Endothelial cell (in vitro differentiated cells): ENCODE results near the gene CENPX. TPM values are rescaled to one million over a fixed set of nuclear protein-coding genes. Genes with fewer than 3 reads are reported as not detected.

Experiments used
- DNase-seq: peaks from one replicate; pipeline ENCODE4 v3.0.0; 2021; ENCODE audit warnings: low spot score
- H3K27ac Mint-ChIP-seq: one replicate; pipeline ENCODE4 v1.8.0; 2021; ENCODE audit warnings: mixed read lengths, inconsistent platforms; ENCODE audit not compliant: unreplicated experiment
- H3K27me3 Mint-ChIP-seq: one replicate; pipeline ENCODE4 v1.8.0; 2021; ENCODE audit warnings: mild to moderate bottlenecking, moderate library complexity, mixed read lengths, inconsistent platforms; ENCODE audit not compliant: unreplicated experiment
- H3K36me3 Mint-ChIP-seq: one replicate; pipeline ENCODE4 v1.8.0; 2021; ENCODE audit warnings: mild to moderate bottlenecking, low read depth, mixed read lengths, inconsistent platforms; ENCODE audit not compliant: unreplicated experiment
- H3K4me1 Mint-ChIP-seq: one replicate; pipeline ENCODE4 v1.8.0; 2021; ENCODE audit warnings: mild to moderate bottlenecking, mixed read lengths, inconsistent platforms; ENCODE audit not compliant: unreplicated experiment
- H3K4me3 Mint-ChIP-seq: one replicate; pipeline ENCODE4 v1.8.0; 2021; ENCODE audit warnings: mild to moderate bottlenecking, mixed read lengths, inconsistent platforms; ENCODE audit not compliant: unreplicated experiment
- H3K9me3 Mint-ChIP-seq: one replicate; pipeline ENCODE4 v1.8.0; 2021; ENCODE audit warnings: mixed read lengths, inconsistent platforms; ENCODE audit not compliant: unreplicated experiment
- CTCF ChIP-seq: fragments of 200-600 bp; sonication (generic); IDR thresholded peaks from one replicate; pipeline ENCODE4 v1.5.0; 2021; ENCODE audit warnings: antibody characterized with exemption; ENCODE audit not compliant: unreplicated experiment
- total RNA-seq: library from RNA; stranded (reverse); fragmentation: NEBNext Ultra II Directional; extraction: Animal tissue kit (Norgen Biotek cat#: 25700); gene quantifications from one replicate; pipeline ENCODE4 v1.2.1, GENCODE V29; 2021; ENCODE audit not compliant: unreplicated experiment

The CENPX gene
- total RNA-seq, 1 donor from 2014 or later, result 42.9 TPM

DNA sequence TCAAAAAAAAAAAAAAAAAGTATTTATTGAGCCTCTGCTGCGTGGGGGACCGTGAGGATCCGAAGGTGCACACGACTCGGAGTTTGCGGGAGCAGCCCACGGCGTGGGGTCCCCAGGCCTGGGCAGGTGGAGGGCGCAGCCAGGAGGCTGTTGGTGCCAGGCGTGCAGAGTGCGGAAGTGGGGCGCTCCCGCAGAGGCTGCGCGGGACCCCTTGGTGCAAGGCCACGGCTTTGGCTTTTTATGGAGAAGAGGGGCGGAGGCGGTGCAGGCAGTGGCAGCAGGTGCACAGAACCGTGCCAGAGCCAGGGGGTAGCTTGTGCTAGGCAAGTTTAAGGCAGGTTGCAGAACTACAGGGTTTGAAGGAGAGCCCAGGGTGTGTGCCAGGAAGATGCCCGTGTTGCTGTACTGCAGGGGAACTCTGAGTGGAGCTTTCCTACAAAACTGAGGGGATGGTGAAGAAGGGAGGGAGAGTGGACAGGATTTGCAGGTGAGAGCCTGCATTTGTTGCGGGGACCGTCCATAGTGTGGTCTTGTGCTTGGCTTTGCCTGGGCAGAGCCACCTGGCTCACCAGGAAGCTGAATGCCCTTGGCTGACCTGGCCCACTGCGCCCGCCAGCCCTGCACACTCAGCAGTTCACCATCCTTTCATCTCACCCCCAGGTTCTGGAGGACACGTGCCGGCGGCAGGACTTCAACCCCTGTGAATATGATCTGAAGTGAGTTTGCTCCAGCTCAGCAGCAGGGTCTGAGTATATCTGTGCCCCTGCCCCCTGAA, 44.0 kb downstream of the CENPX start:
- Mint-ChIP-seq H3K27ac (peak overlapping the region; percentile 64), H3K36me3 (no peaks in the 10 kb centered on the region), H3K27me3 (peaks cover 9% of the 10 kb centered on the region), H3K4me1 (no peaks in the 10 kb centered on the region), H3K4me3 (peak overlapping the region; percentile 84), H3K9me3 (no peaks in the 10 kb centered on the region)
- no peak for TF ChIP-seq CTCF
- DNase-seq, result no peak

DNA sequence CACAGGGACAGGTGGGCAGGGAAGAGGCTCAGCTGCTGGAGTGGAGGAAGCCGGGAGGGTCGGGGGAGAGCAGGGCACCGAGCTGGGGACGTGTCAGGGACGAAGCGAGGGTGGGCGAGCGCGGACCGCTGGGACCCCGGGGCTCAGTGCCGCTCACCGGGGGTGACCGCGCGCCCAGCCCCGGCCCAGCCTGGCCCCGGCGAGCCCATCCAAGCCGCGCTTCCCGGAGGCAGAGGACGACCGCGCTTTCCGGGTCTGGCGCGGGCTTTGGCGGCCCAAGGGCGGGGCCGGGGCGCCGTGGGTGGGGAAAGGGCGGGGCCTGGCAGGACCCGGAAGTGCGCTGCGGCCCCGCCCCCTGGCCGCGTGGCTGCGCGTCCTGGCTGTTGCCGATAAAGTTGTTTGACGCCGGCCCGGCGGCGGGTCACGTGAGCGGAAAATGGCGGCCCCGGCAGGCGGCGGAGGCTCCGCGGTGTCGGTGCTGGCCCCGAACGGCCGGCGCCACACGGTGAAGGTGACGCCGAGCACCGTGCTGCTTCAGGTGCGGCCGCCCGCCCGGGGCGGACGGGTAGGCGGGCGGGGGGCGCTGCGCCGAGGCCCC, 45.4 kb downstream of the CENPX start, which contains the start of gene ASPSCR1:
ASPSCR1 (plus strand) TSS at position 419 of the 598 bp plus-strand sequence; CDS start at position 437, 18 bp downstream.
- H3K4me1 Mint-ChIP-seq, result no peaks in the 10 kb centered on the region
- H3K27ac Mint-ChIP-seq, result peak within 1 kb of the TSS; percentile 88
- H3K27me3 Mint-ChIP-seq, result peaks cover 9% of the 10 kb centered on the region
- no peak for TF ChIP-seq CTCF
- DNase-seq, result peak; percentile 93
- H3K9me3 Mint-ChIP-seq, result no peaks in the 10 kb centered on the region
- H3K36me3 Mint-ChIP-seq, result no peaks in the 10 kb centered on the region
- H3K4me3 Mint-ChIP-seq, result peak within 1 kb of the TSS; percentile 93

- no peaks in the 10 kb centered on the region for H3K4me1 Mint-ChIP-seq
- H3K4me3 Mint-ChIP-seq, result peak overlapping the region; percentile 93
- no peak for DNase-seq
- no peak for TF ChIP-seq CTCF
- no peaks in the 10 kb centered on the region for H3K36me3 Mint-ChIP-seq
- H3K9me3 Mint-ChIP-seq, result no peaks in the 10 kb centered on the region
- H3K27ac Mint-ChIP-seq, result peak overlapping the region; percentile 88
- H3K27me3 Mint-ChIP-seq, result peaks cover 9% of the 10 kb centered on the region
Measured at GRCh38 chr17:81976332-81977210, 46.1 kb downstream of the CENPX start.

GRCh38 chr17:81973432-81973831, 49.2 kb downstream of the CENPX start:
- Mint-ChIP-seq H3K4me3 (no peak overlapping the region), H3K27me3 (peaks cover 9% of the 10 kb centered on the region), H3K36me3 (no peaks in the 10 kb centered on the region), H3K9me3 (no peaks in the 10 kb centered on the region), H3K4me1 (no peaks in the 10 kb centered on the region), H3K27ac (no peak overlapping the region)
- no peak for TF ChIP-seq CTCF
- no peak for DNase-seq
